GM12874 (cell line): ENCODE data around the gene COL23A1.

ENCODE experiments used
- CTCF ChIP-seq: IDR thresholded peaks from 2 replicates; pipeline ENCODE4 v1.5.1; 2011; ENCODE audit warnings: low read depth, mild to moderate bottlenecking, control low read depth, low read length, moderate library complexity; ENCODE audit not compliant: insufficient read depth

Gene COL23A1

GRCh38 chr5:178445534-178445933 lies 144.7 kb downstream of the COL23A1 start:
- TF ChIP-seq CTCF, result no peak

- TF ChIP-seq CTCF, result no peak
Observed at GRCh38 chr5:178442405-178443257, 147.6 kb downstream of the COL23A1 start.

- TF ChIP-seq CTCF, result no peak
Observed at GRCh38 chr5:178441486-178442270, 148.5 kb downstream of the COL23A1 start.

GRCh38 chr5:178440181-178440580 lies 150.0 kb downstream of the COL23A1 start:
- TF ChIP-seq CTCF, result no peak

- TF ChIP-seq CTCF, result no peak
Observed at GRCh38 chr5:178439493-178440180, 150.6 kb downstream of the COL23A1 start.

- no peak for TF ChIP-seq CTCF
Observed at GRCh38 chr5:178438796-178439195, 151.4 kb downstream of the COL23A1 start.
